Activated CD8-positive, alpha-beta memory T cell treated with anti-CD3 and anti-CD28 coated beads, Interleukin-2, amount 10 ng/mL, durations not matched to agents 7 days and 5 days (primary cell): ENCODE data around the gene CTSZ. TPM values are rescaled to one million over a fixed set of nuclear protein-coding genes. Genes with fewer than 3 reads are reported as not detected.

Experiments used
- ATAC-seq: fragments of 150-1000 bp; cut with Tn5 transposase; one replicate; pipeline ENCODE4 v1.10.0; 2021; ENCODE audit warnings: moderate library complexity
- CTCF ChIA-PET: fragments of 350-600 bp; sonication (Branson Sonifier 250); formaldehyde crosslinking; loops from one replicate; lab custom pipeline; 2021; ENCODE audit warnings: antibody characterized with exemption; lab: Charles Lee
- DNase-seq: peaks from one replicate; pipeline ENCODE4 v3.0.0-alpha.2; 2020
- H3K27ac Mint-ChIP-seq: one replicate; pipeline ENCODE4 v1.8.0; 2021; ENCODE audit warnings: mild to moderate bottlenecking, mixed read lengths
- H3K27me3 Mint-ChIP-seq: one replicate; pipeline ENCODE4 v1.8.0; 2021; ENCODE audit warnings: mixed read lengths
- H3K36me3 Mint-ChIP-seq: one replicate; pipeline ENCODE4 v1.8.0; 2021; ENCODE audit warnings: mild to moderate bottlenecking, mixed read lengths
- H3K4me1 Mint-ChIP-seq: one replicate; pipeline ENCODE4 v1.8.0; 2021; ENCODE audit warnings: mixed read lengths
- H3K4me3 Mint-ChIP-seq: one replicate; pipeline ENCODE4 v1.8.0; 2021; ENCODE audit warnings: mild to moderate bottlenecking, moderate library complexity, mixed read lengths
- H3K9me3 Mint-ChIP-seq: one replicate; pipeline ENCODE4 v1.8.0; 2022; ENCODE audit warnings: low read depth, mixed read lengths
- total RNA-seq, 2 experiments: library from RNA; stranded (reverse); gene quantifications; one replicate each; pipeline ENCODE4 v1.2.3, GENCODE V29; 2021

Gene CTSZ
- total RNA-seq, 2 experiments from 2014 or later: 39.6 to 48.0 TPM

DNA sequence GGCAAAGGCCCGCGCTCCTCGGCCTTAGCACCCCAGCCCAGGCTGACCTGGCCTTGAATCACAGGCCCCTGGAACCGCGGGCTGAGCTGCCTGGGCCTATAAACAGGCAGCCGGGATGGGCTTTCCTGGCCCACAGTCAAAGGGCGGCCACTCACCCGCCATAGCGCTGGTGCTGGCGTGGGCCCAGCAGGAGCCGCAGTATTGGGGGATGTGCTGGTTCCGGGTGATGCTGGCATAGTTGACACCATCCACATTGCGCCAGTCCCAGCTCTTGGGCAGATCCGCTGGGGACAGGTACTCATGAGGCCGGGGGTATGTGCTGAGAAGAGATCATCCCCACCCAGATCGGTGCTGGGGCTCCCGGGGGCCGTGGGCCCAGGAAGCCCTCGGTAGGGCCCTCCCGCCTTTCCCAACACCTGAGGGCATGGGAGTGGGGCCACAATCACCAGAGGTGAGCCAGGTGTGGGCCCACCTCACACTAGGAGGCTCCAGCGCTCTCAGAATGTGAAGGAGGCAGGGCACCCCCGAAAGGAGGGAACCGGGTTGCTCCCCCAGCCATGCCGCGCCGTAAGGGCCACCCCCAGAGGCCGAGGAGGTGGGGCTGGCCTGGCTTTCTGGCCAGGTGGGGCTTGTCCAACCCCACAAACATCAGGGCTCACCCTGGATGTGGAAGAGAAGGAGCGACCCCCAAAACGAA is 739 bp downstream of the CTSZ start:
- DNase-seq (no peak), ATAC-seq (peak; percentile 22)
- H3K4me3 Mint-ChIP-seq: peak overlapping the region; percentile 68
- no peaks in the 10 kb centered on the region for H3K9me3 Mint-ChIP-seq
- peaks cover 46% of the 10 kb centered on the region for H3K4me1 Mint-ChIP-seq
- H3K27me3 Mint-ChIP-seq: no peaks in the 10 kb centered on the region
- H3K36me3 Mint-ChIP-seq: peaks cover 4% of the 10 kb centered on the region
- CTCF ChIA-PET: no interaction called here
- H3K27ac Mint-ChIP-seq: peak overlapping the region; percentile 68

DNA sequence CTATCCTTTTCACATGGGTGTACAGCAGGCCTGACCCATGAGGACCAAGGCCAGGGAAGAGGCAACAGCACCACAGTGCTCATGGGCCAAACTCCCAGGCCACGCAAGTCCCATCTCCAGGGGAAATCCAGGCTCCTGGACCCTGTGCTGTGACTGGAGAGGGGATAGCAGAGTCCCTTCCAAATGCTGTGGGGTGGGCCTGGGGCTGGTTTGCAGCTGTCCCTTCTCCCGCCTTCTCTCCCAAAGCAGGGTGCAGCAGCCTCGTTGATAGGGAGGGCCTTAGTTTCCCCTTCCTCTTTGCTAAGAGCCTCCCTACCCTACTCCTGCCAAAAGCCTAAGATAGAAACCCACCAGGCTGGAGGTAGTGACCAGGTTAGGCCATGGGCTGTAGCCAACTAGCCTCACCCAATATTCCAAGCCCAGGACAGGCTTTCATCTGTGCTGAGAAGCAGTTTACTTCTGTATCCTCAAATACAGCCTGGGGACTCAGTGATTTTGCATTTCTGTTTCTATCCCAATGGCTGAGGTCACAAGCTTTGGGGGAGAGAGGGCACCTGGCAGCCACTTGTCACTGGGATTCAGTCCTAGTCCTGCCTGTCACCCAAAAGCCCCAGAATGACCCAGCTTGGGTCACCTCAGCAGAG is 1.4 kb downstream of the CTSZ start:
- H3K9me3 Mint-ChIP-seq: no peaks in the 10 kb centered on the region
- DNase-seq (no peak), ATAC-seq (no peak)
- CTCF ChIA-PET: interaction anchor here (1.0 kb wide), 1 partner anchor 217 kb away, joined by 3 read pairs; no protein-coding TSS in a partner anchor
- peaks cover 41% of the 10 kb centered on the region for H3K4me1 Mint-ChIP-seq
- H3K36me3 Mint-ChIP-seq: peaks cover 4% of the 10 kb centered on the region
- peak overlapping the region; percentile 68 for H3K4me3 Mint-ChIP-seq
- H3K27me3 Mint-ChIP-seq: no peaks in the 10 kb centered on the region
- peak overlapping the region; percentile 81 for H3K27ac Mint-ChIP-seq

DNA sequence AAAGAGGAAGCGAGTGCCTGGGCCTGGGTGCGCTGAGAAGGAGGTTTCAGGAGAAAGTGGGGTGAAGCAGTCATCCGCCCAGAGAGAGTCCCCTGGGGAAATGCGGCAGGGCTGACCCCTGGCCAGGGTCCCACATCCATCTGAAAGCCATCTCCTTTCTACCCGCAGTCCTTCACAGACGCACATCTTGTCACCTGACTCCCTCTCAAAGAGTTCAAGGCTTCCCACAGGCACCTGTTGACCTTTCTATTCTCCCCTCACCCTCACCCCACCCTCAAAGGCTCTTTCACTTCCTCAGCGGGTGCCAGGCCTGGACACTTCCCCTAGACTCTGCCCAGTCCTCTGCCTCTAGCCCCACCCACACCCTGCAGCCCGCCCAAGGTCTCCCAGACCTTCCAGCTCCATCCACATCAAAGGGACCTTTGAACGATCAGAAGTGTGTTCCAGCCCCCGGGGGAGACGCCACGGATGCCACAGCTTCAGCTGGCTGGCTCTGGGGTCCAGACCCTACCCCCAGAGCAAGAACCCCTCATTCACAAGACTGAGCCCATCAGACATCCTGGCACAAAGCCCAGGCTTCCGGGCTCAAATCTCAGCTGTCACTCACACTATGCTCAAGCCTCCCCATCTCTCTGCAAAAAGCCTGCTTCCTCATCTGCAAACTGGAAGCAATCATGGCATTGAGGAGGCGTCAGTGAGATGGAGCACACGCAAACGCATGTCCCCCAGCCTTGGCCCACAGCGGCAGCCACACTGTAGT is 2.1 kb downstream of the CTSZ start:
- H3K9me3 Mint-ChIP-seq: no peaks in the 10 kb centered on the region
- H3K27me3 Mint-ChIP-seq: no peaks in the 10 kb centered on the region
- ATAC-seq (peak; percentile 34), DNase-seq (peak; percentile 62)
- peaks cover 7% of the 10 kb centered on the region for H3K36me3 Mint-ChIP-seq
- peak overlapping the region; percentile 68 for H3K4me3 Mint-ChIP-seq
- CTCF ChIA-PET: interaction anchor here (1.0 kb wide), 1 partner anchor 217 kb away, joined by 3 read pairs; no protein-coding TSS in a partner anchor
- peaks cover 38% of the 10 kb centered on the region for H3K4me1 Mint-ChIP-seq
- H3K27ac Mint-ChIP-seq: peak overlapping the region; percentile 81

DNA sequence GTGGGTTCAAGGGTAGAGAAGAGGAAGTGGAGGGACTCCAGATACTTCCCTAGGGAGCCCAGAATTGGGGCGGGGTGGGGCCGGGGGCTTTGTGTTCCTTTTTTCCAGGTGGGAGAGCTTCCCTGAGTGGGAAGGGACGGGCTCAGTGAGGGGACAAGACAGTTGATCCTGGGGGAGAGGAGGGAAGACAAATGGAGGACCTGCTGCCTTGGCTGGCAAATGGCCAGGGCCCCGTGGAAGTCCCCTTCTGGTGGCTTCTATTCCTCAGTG is 2.6 kb downstream of the CTSZ start:
- Mint-ChIP-seq H3K4me3 (peak overlapping the region; percentile 68), H3K36me3 (peaks cover 7% of the 10 kb centered on the region), H3K27me3 (no peaks in the 10 kb centered on the region), H3K27ac (peak overlapping the region; percentile 81), H3K9me3 (no peaks in the 10 kb centered on the region), H3K4me1 (peaks cover 38% of the 10 kb centered on the region)
- CTCF ChIA-PET: no interaction called here
- ATAC-seq (no peak), DNase-seq (no peak)

DNA sequence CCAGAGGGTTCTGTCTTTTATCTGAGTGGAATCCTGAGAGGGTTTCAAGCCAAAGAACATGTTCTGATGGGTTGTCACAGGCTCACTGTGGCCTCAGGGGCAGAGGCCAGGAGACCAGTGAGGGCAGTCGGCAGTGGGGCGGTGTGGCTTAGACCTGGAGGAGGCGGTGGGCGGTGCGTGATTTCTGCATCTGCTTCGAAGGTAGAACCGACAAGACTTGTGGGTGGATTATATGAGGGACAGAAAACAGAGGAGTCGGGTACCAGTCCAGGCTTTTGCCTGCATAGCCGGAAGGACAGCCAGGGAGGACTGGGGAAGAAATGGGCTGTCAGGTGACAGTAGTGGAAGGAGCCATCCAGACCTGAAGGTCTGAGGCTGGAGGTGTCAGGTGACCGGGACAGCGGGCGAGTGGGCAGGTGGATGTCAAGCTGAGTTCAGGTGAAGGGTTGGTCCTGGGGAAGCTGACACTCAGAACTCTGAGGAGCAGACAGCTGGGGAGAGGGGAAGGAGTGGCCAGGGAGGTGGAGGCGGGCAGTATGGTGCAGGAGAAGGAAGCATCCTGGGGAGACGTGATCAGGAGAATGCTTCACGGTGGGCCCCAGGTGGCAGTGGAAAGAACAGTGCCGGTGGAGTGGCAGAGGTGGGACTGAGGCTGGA is 3.1 kb downstream of the CTSZ start:
- Mint-ChIP-seq H3K4me1 (peaks cover 38% of the 10 kb centered on the region), H3K4me3 (no peak overlapping the region), H3K27ac (no peak overlapping the region), H3K36me3 (peaks cover 7% of the 10 kb centered on the region), H3K27me3 (no peaks in the 10 kb centered on the region), H3K9me3 (no peaks in the 10 kb centered on the region)
- DNase-seq (no peak), ATAC-seq (no peak)
- CTCF ChIA-PET: no interaction called here

DNA sequence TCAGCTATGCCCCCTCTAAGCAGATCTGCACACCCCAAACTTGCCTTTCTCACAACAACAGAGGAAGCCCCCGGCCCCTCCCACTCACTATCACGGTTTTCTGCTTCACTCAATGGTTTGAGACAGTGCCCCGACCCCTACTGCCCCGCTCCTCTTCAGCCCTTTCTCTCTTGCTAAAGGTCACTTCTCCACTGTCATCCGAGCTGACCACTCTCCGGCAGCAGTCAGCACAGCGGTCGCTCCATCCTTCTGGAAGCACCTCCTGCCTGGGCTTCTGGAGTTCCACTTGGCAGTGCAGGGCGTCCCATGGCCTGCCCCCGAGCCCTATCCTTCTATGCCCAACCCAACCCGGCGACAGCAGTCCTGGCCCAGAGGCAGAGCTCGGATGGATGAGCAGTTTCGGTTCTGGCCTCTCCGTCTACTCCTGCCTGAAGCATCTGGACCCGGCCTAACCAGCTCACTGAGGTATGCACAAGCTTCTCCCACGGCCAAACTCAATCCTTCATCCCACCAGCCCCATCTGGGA is 4.1 kb downstream of the CTSZ start:
- no peak for DNase-seq
- H3K27me3 Mint-ChIP-seq: no peaks in the 10 kb centered on the region
- H3K9me3 Mint-ChIP-seq: no peaks in the 10 kb centered on the region
- CTCF ChIA-PET: no interaction called here
- no peak overlapping the region for H3K4me3 Mint-ChIP-seq
- peaks cover 10% of the 10 kb centered on the region for H3K36me3 Mint-ChIP-seq
- ATAC-seq: no peak
- H3K4me1 Mint-ChIP-seq: peaks cover 38% of the 10 kb centered on the region
- H3K27ac Mint-ChIP-seq: no peak overlapping the region

DNA sequence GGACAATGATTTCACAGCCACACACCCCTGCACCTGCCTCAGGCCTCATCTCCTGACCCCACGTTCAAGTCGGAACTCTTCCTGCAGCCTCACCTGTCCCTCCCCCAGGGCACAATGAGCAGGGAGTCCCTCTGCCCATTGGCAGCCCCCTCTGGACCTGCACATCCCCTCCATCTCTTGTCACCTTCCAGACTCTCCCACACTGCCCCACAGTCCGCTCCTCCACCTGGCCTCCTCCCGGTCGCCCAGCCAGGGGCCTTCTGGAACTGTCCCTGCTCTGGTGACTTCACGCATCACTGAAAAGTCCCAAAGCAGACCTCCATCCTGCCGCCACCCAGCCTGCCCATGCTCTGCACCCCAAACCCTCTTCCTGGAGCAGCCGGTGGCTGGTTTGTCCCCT is 4.7 kb downstream of the CTSZ start:
- Mint-ChIP-seq H3K27me3 (no peaks in the 10 kb centered on the region), H3K9me3 (no peaks in the 10 kb centered on the region), H3K27ac (peak overlapping the region; percentile 48), H3K4me3 (no peak overlapping the region), H3K36me3 (peaks cover 15% of the 10 kb centered on the region), H3K4me1 (peaks cover 36% of the 10 kb centered on the region)
- CTCF ChIA-PET: no interaction called here
- ATAC-seq (no peak), DNase-seq (no peak)

DNA sequence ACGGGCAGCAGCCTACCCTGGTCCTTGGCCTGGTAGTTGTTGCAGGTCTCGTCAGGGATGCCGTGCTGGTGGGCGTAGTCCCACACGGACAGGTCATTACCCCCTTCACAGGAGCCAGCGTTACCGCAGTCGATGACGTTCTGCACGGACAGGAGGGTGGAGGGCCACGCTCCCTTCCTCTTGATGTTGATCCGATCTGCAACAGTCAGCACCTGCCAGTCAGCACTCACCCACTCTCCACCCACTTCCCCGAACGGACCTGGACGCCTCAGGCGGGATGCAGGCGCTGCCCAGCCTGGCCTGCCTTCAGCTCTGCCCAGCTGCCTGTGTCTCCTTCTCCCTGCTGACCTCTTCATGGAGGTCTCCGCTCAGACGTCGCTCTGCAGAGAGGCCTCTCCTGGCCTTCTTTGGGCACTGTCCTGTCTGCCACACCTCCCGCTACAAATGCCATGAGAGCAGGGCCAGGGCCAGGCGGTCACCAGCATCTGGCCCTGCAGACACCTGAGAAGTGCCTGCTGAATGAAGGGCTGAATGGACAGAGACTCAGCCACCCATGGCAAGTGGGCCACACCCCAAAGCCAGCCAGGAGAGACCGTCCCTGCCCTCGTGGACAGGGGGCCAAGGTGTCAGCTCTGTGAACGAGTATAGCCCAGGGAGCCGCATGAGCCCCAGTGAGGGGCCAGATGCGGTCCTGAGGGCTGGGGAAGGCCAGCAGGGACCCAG is 5.4 kb downstream of the CTSZ start:
- DNase-seq (no peak), ATAC-seq (no peak)
- CTCF ChIA-PET: no interaction called here
- H3K4me3 Mint-ChIP-seq: no peak overlapping the region
- H3K27me3 Mint-ChIP-seq: no peaks in the 10 kb centered on the region
- peaks cover 20% of the 10 kb centered on the region for H3K36me3 Mint-ChIP-seq
- H3K4me1 Mint-ChIP-seq: peaks cover 36% of the 10 kb centered on the region
- no peak overlapping the region for H3K27ac Mint-ChIP-seq
- no peaks in the 10 kb centered on the region for H3K9me3 Mint-ChIP-seq

DNA sequence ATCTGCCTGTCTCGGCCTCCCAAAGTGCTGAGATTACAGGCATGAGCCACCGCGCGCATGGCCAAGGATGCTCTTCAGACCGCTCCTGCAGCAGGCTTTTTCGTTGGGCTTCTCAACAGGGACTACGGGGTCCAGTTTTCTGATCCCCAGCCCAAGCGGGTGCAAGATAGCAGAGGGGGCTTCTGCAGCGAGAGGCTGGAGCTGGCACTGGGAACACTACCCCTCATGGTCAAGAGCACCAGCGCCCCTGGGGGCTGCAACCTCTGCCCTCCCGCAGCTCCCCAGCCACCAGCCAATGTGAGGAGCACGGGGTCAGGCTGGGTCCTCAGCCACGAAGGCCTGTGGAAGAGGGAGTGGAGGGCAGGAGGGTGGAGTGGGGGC is 6.0 kb downstream of the CTSZ start:
- H3K27ac Mint-ChIP-seq: no peak overlapping the region
- H3K27me3 Mint-ChIP-seq: no peaks in the 10 kb centered on the region
- ATAC-seq: no peak
- H3K4me1 Mint-ChIP-seq: peaks cover 36% of the 10 kb centered on the region
- H3K9me3 Mint-ChIP-seq: no peaks in the 10 kb centered on the region
- H3K36me3 Mint-ChIP-seq: peaks cover 22% of the 10 kb centered on the region
- CTCF ChIA-PET: no interaction called here
- H3K4me3 Mint-ChIP-seq: no peak overlapping the region
- no peak for DNase-seq

DNA sequence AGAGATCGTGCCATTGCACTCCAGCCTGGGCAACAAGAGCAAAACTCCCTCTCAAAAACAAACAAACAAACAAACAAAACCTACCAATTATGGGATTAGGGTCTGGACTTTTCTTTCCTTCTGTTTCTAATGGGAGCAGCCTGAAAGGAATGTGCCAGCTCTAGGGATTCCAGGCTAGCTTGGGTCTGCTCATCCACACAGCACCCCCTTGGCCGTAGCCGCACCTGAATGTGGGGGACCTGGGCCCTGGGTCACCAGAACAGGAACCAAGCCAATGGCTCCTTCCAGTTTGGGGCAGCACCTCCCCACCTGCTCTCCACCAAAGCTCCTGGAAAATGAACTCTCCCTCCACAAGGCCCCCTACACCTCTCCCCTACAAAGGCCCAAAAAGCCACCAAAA is 6.7 kb downstream of the CTSZ start:
- H3K4me3 Mint-ChIP-seq: no peak overlapping the region
- ATAC-seq (no peak), DNase-seq (no peak)
- peaks cover 29% of the 10 kb centered on the region for H3K36me3 Mint-ChIP-seq
- no peaks in the 10 kb centered on the region for H3K9me3 Mint-ChIP-seq
- peaks cover 30% of the 10 kb centered on the region for H3K4me1 Mint-ChIP-seq
- CTCF ChIA-PET: no interaction called here
- no peak overlapping the region for H3K27ac Mint-ChIP-seq
- no peaks in the 10 kb centered on the region for H3K27me3 Mint-ChIP-seq

DNA sequence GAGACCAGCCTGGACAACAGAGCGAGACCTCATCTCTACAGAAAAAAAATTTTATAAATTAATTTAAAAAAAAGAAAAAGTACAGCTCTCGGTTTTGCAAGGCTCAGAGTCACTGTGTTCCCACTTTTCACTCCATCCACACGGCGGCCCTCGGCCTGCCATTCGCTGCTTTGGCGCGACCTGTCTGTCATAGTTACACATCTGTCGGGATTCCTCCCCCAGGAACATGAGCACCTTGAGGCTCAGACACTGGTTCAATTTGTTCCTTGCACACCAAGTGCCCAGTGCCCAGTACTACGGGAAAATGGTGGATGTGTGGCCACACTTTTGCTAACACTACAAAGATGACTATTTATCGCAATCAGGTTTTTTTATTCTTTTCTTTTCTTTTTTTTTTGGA is 8.4 kb downstream of the CTSZ start:
- Mint-ChIP-seq H3K9me3 (no peaks in the 10 kb centered on the region), H3K27me3 (no peaks in the 10 kb centered on the region), H3K36me3 (peaks cover 35% of the 10 kb centered on the region), H3K4me1 (peaks cover 15% of the 10 kb centered on the region), H3K4me3 (no peak overlapping the region), H3K27ac (no peak overlapping the region)
- CTCF ChIA-PET: no interaction called here
- DNase-seq: no peak
- ATAC-seq: no peak

DNA sequence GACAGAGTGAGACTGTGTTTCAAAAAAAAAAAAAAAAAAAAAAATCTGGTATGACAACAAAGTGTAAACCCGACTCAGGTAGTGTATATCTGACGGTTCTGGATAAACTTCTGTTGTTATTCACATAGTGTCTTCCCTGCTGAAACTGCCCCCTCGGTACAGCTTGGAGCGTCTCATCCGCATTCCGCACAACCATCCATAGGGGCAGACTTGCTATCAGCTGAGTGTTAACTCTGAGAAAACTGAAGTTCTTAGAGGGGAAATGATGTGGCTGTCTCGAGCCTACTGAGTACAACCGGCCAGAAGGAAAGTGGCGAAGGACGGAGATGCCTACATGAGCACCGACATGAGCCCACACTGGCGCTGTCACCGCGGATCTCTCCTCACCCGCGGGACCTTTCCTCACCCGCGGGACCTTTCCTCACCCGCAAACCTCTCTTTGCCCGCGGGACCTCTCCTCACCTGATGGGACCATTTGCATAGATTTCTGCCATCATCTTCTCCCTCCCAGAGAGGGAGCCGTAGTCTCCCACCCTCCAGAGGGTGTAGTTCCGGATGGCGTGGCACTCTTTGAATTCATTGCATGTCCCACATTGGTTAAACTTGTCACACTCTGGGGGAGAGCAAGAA is 9.8 kb downstream of the CTSZ start:
- Mint-ChIP-seq H3K4me3 (no peak overlapping the region), H3K4me1 (peaks cover 4% of the 10 kb centered on the region), H3K36me3 (peaks cover 36% of the 10 kb centered on the region), H3K27ac (no peak overlapping the region), H3K9me3 (no peaks in the 10 kb centered on the region), H3K27me3 (no peaks in the 10 kb centered on the region)
- DNase-seq (no peak), ATAC-seq (no peak)
- CTCF ChIA-PET: no interaction called here
